NCI-H748 (cell line): Measurements from ENCODE around the gene MAP7D2.

Experiments
- DNase-seq: peaks from one replicate; lab custom pipeline; 2025; ENCODE audit not compliant: unreplicated experiment; lab: John Stamatoyannopoulos, UW

MAP7D2 gene

DNA sequence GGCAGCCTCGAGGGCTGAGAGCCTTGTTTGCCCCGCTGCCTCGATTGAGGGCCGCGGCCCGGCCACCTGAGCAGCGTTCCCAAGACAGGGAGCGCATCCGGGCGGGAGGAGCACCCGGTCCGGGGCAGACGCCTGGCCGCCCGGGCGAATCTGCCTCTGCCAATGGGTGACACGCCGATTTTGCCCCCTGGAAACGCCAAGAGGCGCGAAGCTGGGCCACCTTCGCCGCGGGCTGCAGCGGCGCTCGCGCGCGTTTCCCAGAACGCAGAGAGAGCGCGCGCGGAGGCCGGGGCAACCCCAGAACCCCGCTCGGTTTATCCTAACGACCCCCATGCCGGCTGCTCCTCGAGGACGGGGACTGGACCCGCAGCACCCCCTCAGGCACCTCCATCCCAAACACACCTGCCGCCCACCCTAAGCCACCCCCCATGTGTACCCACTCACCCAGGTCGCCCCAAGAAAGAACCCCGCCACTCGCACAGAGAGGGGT is 575 bp downstream of the MAP7D2 start:
- peak; percentile 55 for DNase-seq

DNA sequence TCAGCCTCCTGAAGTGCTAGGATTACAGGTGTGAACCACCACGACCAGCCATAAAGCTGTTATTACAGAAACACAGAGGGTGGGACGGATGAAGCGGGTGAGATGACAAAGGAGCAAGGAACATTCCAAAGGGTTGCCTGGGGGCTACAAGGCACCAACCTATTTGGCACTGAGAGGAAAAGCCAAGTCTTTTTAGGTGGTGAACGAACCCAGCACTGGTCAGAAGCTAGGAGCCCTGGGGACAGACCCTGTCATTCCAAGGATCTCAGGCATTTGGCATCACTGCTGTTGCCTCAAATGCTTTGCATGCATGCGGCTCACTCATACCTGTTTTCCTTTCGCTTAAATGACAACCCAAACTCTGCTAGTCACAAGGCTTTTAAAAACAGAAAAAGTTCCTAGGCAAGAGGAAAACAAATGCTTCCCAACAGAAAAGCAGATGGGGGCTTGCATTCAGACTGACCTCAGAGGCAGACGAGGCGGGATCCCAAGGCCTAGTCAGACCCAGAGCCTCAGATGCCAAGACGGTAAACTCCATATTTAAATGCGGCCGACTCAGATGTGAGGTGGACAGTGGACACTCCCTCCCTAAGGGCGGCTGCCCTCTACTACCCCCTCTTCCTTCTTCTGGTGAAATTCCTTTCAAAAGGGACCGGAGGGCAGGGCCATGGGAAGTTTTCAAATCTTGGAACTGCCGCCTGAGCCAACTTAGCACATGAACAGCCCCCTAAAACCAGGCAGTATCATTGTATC is 4.5 kb downstream of the MAP7D2 start:
- DNase-seq: no peak

DNA sequence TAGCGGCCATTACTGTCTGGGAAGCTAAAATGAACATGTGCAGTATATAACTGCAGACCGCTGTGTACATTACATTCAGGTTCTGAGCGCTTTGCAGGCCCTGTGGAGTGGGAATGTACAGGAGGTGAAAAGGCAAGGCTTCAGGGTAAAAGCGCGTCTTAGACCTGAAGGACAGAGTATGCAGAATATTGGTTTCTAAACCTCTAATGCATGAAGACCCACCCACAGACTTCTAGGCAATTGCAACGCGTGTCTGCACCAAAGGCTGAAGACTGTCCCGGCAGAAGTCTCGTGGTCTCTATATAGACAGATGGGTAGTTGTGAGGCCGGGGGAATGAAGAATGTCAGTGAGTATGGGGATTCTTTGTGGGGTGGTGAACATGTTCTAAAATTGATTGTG is 5.4 kb downstream of the MAP7D2 start:
- no peak for DNase-seq

DNA sequence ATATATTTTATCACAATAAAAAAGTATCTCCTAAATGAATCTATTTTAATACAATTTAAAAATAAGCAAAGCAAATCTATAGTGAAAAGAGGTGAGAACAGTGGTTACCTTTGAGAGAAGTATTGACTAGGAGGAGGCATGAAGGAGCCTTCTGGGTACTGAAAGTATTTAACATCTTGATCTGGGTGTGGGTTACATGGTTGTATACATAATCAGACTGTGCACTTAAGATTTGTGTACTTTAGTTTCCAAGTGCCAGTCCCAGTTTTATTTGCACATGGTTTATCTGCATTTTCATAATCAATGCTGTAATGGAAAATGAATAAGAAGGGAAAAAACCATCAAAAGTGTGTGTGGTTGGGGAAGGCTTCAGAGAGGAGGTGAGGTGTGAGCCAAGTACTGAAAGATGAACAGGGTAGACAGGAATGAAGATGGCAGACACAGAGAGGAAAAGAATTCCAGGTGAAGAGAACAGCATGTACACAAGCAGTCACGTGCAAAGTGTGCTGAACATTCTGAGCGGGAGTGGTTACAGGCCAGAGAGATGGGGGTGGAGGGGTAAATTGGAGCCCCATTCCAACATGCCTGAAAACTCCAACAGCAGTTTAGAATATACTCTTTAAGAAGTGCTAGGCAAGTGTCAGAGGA is 14.6 kb downstream of the MAP7D2 start:
- no peak for DNase-seq

DNA sequence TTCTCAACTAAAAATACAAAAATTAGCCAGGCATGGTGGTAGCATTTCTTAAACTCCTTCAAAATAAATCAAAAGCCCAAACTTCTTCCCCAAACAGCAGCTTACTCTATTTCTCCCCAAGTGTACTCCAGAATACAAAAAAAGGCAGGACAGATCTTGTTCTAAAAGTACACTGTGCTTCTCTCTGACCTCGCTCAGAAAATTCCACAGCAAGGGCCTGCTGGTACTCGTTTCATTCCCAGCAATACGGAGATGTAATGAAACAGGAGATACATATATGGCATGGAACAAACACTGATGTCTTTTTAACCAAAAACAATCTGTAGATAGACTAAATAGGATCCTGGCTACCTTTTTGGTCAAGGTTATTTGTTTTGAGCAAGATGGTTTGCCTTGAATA is 25.2 kb downstream of the MAP7D2 start:
- DNase-seq: no peak

DNA sequence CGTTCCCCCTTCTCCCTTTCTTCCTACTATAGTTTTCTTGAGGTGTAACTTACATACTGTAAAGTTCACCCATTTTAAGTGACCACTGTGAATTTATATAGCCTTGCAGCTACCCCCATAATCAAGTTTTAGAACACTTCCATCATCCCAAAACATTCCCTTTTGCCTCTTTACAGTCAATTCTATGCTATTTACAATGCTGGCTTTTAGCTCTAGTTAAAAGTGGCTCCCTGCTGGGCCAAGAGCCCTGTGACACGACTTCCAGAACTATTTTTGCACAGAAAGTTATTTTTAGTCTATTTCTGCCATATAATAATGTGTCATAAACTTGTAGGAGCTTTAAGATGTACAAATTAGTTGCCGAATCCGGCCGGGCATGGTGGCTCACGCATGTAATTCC is 26.9 kb downstream of the MAP7D2 start:
- no peak for DNase-seq

DNA sequence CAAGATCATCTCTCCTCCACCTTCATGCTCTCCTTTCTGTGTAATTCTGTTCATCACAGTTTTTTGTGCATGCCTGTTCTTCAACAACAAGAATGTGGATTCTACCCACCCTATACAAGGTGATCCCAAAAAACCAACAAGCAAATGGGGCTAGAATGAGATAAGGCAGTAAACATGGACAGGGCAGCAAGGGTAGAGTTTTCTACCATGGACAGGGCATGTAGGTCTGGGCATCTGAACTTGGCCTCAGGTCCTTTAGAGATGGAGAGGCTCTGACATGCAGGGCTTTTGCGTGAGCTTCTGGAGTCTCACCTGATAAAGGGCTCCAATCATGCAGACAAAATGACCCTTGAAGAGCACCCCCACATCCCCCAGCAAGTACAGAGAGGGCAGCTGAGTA is 36.4 kb downstream of the MAP7D2 start:
- DNase-seq: no peak

DNA sequence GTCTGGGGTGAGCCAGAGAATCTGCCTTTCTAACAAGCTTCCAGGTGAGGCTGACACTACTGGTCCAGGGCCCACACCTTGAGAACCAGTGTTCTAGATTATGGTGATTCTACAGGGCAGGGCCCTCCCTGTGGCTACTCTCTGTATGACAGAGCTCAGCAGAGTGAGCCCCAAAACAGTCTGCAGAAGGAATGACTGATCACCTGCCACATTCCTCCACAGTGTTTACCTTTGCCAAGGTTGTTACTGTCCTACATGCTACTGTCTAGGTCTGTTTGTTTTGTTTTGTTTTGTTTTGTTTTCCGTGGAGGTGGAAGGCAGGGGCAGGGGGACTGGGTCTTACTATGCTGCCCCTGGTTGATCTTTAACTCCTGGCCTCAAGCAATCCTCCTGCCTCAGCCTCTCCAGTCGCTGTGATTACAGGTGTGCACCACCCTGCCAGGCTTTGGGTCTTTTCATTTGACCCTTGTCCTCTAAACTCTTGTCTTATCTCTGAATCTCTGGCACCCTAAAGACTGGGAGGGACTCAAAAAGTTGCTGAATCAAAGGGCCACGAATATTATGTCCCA is 45.1 kb downstream of the MAP7D2 start:
- no peak for DNase-seq

DNA sequence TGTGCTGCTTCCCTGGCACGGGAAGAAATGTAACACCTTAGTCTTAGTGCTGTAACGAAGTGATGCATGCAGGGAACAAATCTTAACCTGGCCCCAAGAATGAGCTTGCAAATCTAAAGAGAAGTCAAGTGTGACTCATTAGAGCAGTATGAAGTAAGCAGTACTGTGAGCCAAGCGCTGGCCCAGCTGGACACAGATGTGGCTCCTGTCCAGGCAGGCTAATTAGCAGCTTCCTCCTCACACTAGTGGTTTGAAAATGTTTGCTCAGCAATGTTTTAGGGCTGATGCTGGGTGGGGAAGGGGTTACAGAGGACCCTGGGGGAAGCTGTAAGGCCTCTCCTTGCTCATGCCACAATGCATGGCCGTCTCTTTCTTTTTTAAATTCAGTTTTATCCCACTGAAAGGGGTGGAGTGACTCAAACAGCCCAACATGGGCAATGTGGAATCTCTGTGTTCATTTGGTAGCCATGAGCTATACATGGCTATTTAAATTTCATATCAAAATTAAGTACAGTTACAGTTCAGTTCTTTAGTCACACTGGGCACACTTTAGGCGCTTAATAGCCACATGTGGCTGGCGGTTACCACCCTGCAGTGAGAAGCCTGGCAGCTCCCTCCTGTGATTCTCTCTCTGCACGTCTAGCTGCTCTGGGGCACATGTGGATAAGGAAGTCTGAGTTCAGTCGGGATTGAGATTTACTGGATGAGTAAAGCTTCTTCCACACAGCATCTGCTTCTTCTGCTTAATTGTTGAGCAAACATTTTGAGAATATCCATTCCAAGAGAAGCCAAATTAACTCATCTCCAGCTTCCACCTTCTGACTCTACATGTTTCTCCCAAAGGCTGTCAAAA is 48.8 kb downstream of the MAP7D2 start:
- DNase-seq: peak; percentile 39

DNA sequence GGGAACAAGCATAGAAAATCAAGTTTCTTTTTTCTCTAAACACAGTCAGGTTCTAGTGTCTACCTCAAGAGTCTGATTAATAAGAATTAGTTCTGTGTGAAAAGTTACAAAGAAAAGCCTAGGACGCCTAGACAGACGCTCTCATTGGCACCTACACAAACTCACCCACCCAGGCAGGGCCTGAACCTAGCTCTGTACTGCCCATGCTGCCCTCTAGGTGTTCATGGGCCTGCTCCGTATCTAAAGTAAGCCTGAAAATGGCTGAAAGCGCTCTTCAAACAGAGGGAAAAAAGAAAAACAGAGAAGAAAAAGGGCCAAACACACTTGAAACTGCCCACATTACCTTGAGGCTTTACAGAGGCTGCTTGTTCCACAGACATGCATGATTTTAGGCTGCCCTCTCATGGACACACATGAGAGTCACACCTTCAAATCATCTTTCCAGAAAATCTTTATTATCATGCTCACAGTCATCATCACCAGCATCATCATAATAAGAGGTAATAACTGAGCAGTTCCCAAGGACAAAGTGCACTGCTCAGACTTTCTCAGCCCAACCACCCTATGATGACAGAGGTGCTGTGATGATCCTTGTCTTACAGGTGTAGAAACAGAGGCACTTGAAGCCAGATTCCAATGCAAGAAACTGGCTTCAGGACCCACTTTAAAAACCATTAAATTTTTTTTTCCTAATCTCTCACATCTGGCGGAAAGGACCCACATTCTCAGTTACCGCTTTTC is 49.6 kb downstream of the MAP7D2 start:
- DNase-seq: peak; percentile 49

DNA sequence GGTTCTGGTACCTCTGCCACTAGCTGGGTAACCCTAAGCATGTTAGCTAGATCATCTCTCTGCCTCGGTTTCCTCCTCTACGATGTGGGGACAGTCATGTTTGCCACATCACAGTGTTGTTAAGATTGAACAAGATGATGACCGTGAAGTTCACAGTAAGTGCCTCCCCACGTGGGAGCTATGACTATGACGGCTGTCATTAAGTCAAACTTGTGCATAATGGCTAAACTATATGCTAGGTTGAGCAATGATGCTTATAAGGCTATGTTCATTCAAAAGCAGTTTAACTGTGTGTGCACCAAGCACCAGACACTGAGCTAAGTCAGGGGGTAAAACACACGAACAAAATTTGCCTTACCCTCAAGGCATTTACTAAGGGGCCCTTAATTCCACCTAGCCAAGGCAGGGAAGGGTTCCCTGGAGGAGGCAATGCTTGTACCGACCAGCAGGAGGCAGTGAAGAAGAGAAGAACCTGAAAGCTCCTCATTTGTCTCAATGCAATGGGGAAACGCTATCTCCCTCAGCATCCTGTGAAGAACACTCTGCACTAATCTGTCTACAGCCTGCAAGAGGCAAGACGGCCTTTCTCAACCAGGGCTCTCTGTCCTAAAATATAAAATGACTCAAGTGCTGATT is 52.9 kb downstream of the MAP7D2 start:
- DNase-seq: no peak

DNA sequence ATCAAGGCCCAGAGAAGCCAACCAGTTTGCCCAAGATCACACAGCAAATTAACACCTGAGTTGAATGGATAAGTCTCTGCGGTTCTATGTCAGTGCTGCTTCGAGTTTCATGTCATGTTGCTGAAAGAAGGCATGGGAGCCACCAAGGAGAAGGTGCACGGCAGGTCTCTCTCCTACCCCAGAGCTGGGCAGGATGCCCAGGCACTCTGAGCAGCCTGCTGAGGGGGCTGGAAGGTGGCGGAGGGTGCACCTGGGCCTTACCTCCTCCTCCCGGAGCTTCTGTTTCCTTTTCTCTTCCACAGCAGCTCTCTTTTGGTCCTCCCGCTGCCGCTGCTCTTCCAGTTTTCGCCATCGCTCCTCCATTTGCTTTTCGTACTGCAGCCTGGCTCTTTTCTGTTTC is 53.6 kb downstream of the MAP7D2 start:
- no peak for DNase-seq

DNA sequence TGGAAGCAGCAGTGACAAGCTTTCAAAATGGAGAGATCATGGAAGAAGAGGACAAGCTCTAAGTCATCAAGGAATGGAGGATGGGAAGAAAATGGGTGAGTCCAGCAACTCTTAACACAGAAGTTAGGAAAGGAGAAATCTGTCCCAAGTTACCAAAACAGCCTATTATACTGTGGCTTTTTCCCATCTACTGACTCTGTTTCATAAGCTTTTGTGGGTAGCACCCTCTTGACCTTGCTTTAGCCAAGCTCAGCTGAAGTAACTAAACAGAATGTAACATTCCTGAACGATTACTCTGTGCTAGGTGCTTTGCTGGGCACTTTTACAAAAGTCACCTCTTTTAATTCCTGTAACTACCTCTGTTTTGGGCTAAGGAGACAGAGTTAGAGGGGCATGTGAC is 54.9 kb downstream of the MAP7D2 start:
- no peak for DNase-seq

DNA sequence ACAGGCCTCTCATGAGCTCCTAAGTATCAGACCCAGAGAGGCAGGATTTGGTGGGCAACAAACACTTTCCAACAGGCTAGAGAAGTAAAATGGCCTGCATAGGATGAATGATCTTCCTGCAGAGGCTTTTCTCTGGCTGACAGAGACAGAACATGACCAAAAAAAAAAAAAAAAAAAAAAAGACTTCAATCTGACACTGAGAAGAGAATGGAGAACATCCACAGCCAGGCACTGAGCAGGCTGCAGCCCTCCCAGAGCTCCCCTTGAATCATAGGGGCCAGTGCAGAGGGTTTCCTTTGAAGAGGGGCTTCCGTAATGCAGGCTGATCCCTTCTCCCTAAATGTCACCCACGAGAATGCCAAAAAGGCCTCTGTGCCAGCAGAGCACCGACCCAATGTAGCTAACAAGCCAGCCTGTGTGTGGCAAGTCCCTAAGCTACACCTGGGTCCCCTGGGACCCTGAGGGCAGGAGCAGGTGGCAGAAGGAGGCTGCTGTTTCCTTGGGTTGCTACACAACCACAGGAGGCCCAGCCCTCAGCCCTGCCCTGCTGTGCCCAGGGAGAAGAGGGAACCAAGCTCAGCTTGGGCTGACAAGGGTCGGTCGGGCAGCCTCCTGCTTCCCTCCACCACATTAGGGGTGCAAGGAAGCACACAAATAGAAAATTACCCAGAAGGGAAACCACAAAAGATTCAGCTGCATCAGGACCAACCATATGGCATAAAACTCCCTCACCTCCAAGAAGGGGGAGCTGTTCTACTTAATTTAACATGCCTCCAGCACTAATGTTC is 55.6 kb downstream of the MAP7D2 start:
- no peak for DNase-seq

DNA sequence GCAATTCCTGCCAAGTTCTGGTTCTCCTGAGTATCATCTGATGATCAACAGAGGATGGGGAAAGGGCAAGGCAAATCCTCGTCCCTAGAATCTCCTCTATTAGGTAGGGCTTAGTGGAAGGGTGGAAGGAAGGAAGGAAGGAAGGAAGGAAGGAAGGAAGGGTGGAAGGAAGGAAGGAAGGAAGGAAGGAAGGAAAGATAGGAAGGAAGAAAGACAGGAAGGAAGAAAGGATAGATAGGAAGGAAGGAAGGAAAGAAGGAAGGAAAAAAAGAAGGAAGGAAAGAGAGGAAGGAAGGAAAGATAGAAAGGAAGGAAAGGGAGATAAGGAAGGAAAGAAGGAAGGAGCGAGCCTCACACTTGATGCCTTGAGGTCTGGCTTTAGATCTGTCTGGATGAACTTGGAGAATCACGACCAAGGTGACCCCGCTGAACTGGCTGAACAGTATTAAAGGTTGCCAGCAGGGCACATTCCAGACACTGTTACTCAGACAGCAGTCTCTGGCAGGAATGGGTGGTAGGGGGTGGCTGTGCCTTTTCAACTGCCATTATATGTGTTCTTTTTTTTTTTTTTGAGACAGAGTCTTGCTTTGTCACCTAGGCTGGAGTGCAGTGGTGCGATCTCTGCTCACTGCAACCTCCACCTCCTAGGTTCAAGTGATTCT is 57.1 kb downstream of the MAP7D2 start:
- DNase-seq: no peak

DNA sequence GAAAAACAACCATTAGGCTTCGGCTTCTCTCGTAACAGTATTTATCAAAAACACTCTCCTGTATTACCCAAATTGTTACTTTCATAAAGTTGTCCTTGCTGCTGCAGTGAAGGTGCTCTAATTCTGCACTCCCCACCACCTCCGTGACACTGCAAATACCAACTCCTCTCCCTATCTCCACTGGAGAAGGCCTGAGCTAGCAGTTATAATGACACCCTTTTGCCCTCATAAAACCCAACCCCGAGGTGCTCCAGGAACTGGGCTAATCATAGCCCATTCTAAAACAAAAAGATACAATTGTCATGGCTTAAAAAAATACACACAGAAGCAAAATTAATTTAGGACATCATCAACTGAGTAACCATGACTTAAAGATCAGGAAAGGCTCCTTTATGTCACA is 59.2 kb downstream of the MAP7D2 start:
- DNase-seq: no peak

DNA sequence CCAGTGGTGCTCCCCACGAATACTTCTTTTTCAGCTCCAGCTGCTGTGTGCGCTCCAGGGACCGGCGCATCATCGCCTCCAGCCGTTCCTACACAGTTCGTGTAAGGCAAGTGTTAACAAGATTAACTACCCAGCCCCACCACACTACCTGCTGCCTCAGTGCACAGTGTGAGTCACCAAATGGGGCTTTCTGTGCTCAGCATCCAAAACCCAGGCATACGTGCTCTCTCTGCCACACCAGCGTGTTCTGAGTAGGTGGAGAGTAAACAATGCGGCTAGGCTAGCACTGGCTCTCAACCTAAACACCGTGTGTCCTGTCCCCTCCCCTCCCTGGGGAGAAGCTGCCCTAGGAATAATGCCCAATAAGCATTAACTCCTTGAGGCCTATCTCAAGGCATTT is 60.0 kb downstream of the MAP7D2 start:
- DNase-seq: no peak

DNA sequence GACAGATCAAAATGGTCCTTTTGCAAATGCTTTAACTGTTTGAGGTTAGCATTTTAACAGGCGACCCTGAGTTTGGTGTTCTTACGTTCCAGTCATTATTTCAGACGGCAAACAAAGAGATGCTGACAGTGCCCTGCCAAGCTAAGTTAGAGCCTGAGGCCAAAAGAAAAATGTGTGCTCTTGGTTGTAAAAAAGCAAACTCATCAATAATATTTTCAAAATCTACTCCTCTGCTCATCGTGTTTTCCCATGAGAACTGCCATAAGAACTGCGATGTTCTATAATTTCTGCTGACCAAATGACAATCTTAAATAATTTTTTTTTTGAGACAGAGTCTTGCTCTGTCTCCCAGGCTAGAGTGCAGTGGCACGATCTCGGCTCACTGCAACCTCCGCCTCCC is 63.2 kb downstream of the MAP7D2 start:
- no peak for DNase-seq

DNA sequence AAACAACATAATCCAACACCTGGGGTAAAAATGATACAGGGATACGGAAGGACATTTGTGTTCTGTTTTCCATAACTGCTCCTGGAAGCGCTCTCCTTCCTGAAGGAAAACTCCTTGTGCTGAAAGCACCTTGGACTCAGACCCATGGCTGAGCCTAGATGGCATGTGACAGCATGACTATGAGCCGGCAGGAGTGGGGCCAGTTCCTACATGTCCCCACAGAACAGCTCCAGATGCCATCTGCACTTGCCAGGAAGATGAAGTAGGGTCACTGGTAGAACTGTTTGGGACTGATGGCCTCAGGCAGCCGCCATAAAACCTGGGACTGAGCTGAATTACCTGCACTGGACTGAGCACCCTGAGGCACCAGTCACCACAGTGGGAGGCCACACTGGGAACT is 69.8 kb downstream of the MAP7D2 start:
- DNase-seq: no peak
